Lung (tissue), 12 donors: ENCODE data around the gene MED19. TPM values are rescaled to one million over a fixed set of nuclear protein-coding genes. Genes with fewer than 3 reads are reported as not detected.

Experiments
- ATAC-seq: fragments of 200-7000 bp; cut with Tn5 transposase; one replicate; pipeline ENCODE4 v1.9.1; 2020; ENCODE audit warnings: moderate number of reproducible peaks; ENCODE audit not compliant: insufficient read depth, low FRiP score
- DNase-seq, 3 donors: peaks; one replicate each; pipeline ENCODE4 v3.0.0-alpha.2; 2013 to 2017
- H3K27ac ChIP-seq, 2 donors: one replicate each; pipeline ENCODE4 v1.5.1; 2013; ENCODE audit warnings: mild to moderate bottlenecking in 2 of 2, moderate library complexity in 2 of 2, control low read depth in 1 of 2, inconsistent platforms in 1 of 2, low read depth in 1 of 2, low read length in 1 of 2
- H3K27me3 ChIP-seq, 3 donors: one replicate each; pipeline ENCODE4 v1.5.1; 2013; ENCODE audit warnings: low read length in 2 of 3; ENCODE audit not compliant: control insufficient read depth in 3 of 3, insufficient read depth in 3 of 3
- H3K36me3 ChIP-seq, 4 donors: one replicate each; pipeline ENCODE4 v1.5.1; 2013; ENCODE audit warnings: low read length in 4 of 4, mild to moderate bottlenecking in 1 of 4, moderate library complexity in 1 of 4; ENCODE audit not compliant: control insufficient read depth in 4 of 4, insufficient read depth in 4 of 4
- H3K4me1 ChIP-seq, 5 donors: one replicate each; pipeline ENCODE4 v1.5.1; 2013; ENCODE audit warnings: low read length in 5 of 5, mild to moderate bottlenecking in 2 of 5, moderate library complexity in 1 of 5; ENCODE audit not compliant: control insufficient read depth in 5 of 5, insufficient read depth in 5 of 5
- H3K4me3 ChIP-seq: one replicate; pipeline ENCODE4 v1.5.1; 2013; ENCODE audit warnings: mild to moderate bottlenecking, control low read depth, moderate library complexity
- H3K9ac ChIP-seq, 2 donors: one replicate each; pipeline ENCODE4 v1.5.1; 2013; ENCODE audit warnings: low read length in 2 of 2, control low read depth in 1 of 2; ENCODE audit not compliant: insufficient read depth in 1 of 2
- H3K9me3 ChIP-seq, 4 donors: one replicate each; pipeline ENCODE4 v1.5.1; 2013; ENCODE audit warnings: low read length in 3 of 4, mild to moderate bottlenecking in 1 of 4, moderate library complexity in 1 of 4; ENCODE audit not compliant: control insufficient read depth in 4 of 4, insufficient read depth in 3 of 4
- CTCF ChIP-seq: IDR thresholded peaks from 2 replicates; pipeline ENCODE4 v1.5.1; 2012; ENCODE audit warnings: mild to moderate bottlenecking; ENCODE audit errors: control extremely low read depth, extremely low read depth
- WGBS, 2 donors: extraction: QIAGEN DNeasy Blood & Tissue Kit; methylation state at CpG; one replicate each; pipeline ENCODE4 v1.1.7; 2013; 5-methylcytosine and 5-hydroxymethylcytosine counted together
- polyA plus RNA-seq, 2 donors: library from polyadenylated mRNA; stranded (reverse); fragments of 200-250 nt; gene quantifications; one replicate each; pipeline ENCODE4 v1.2.1, GENCODE V29; 2013
- total RNA-seq, 2 donors: library from RNA; depleted of rRNA in 1 of 2; stranded (reverse); fragments of >200 nt in 1 of 2; gene quantifications; one replicate each; pipeline ENCODE4 v1.2.1, GENCODE V29; 2014 to 2021
- donor health status: control.
- donor health status: control.
- donor health status: Bipolar disorder and iron deficiency.
- donor health status: healthy.
- donor health status: DM: yes; HTN: yes; CAD: no.

MED19 gene
- total and polyA plus RNA-seq, 4 donors = 8.7 to 15.1 (median 13.5) TPM

GRCh38 chr11:57679396-57679795 is 32.6 kb downstream of the MED19 start:
- WGBS, 2 donors = 95 to 96% methylated on average over 4 of the region's 4 CpGs
- H3K27ac ChIP-seq = no peak overlapping the region
- TF ChIP-seq CTCF = no peak
- no peaks in the 10 kb centered on the region for H3K9me3 ChIP-seq
- peaks cover 0 to 27% (median 5%) of the 10 kb centered on the region in 5 donors for H3K4me1 ChIP-seq
- no peak for DNase-seq
- H3K36me3 ChIP-seq = peaks cover 20 to 32% (median 30%) of the 10 kb centered on the region in 4 donors
- no peak for ATAC-seq
- no peak overlapping the region for H3K9ac ChIP-seq
- H3K27me3 ChIP-seq = no peaks in the 10 kb centered on the region
- no peak overlapping the region for H3K4me3 ChIP-seq

GRCh38 chr11:57675176-57675941 is 36.7 kb downstream of the MED19 start:
- H3K36me3 ChIP-seq = peaks cover 20 to 41% (median 28%) of the 10 kb centered on the region in 4 donors
- H3K9me3 ChIP-seq = no peaks in the 10 kb centered on the region
- H3K27me3 ChIP-seq = no peaks in the 10 kb centered on the region
- H3K27ac ChIP-seq = no peak overlapping the region
- WGBS, 2 donors = 80 to 91% methylated on average over 3 of the region's 3 CpGs
- ATAC-seq = no peak
- TF ChIP-seq CTCF = no peak
- H3K4me3 ChIP-seq = no peak overlapping the region
- no peak overlapping the region for H3K9ac ChIP-seq
- peak in 2 of 3 donors; percentile 10 to 32 for DNase-seq
- peaks cover 0 to 29% (median 7%) of the 10 kb centered on the region in 5 donors for H3K4me1 ChIP-seq

- DNase-seq = no peak
- no peaks in the 10 kb centered on the region for H3K27me3 ChIP-seq
- no peak overlapping the region for H3K27ac ChIP-seq
- no peak overlapping the region for H3K9ac ChIP-seq
- ATAC-seq = no peak
- TF ChIP-seq CTCF = no peak
- no peak overlapping the region for H3K4me3 ChIP-seq
- no peaks in the 10 kb centered on the region for H3K9me3 ChIP-seq
- peaks cover 15 to 41% (median 23%) of the 10 kb centered on the region in 4 donors for H3K36me3 ChIP-seq
- peaks cover under 1 to 19% (median 8%) of the 10 kb centered on the region in 5 donors for H3K4me1 ChIP-seq
These were observed 37.8 kb downstream of the MED19 start for GRCh38 chr11:57674251-57674650.
